GM12878 (cell line): ENCODE results near the gene KCNG1. TPM values are rescaled to one million over a fixed set of nuclear protein-coding genes. Genes with fewer than 3 reads are reported as not detected.
A peak's percentile ranks its signal among the peaks of the same experiment; 100 is the strongest.

Source experiments
- ATAC-seq: fragments of 200-7000 bp; cut with Tn5 transposase; 3 replicates; pipeline ENCODE4 v1.9.1; 2020; ENCODE audit warnings: mild to moderate bottlenecking, moderate library complexity
- BruUV-seq: library from RNA; stranded (reverse); fragments of 400-500 nt; replicated peaks from 2 replicates; lab custom pipeline; 2021; lab: Mats Ljungman, UMichigan
- CTCF ChIA-PET: fragments of 300-600 bp; sonication (Branson Sonifier 250); formaldehyde crosslinking; extraction: SDS; loops from one replicate; lab custom pipeline; 2021; ENCODE audit warnings: inconsistent platforms; lab: Yijun Ruan, JAX
- POLR2A ChIA-PET: fragments of 350-600 bp; formaldehyde crosslinking; extraction: SDS; loops from one replicate; lab custom pipeline; 2021; ENCODE audit warnings: inconsistent platforms; lab: Charles Lee
- RAD21 ChIA-PET: fragments of 300-600 bp; sonication (Branson Sonifier 250); formaldehyde crosslinking; loops from one replicate; lab custom pipeline; 2023; ENCODE audit warnings: antibody characterized with exemption; ENCODE audit not compliant: unreplicated experiment; lab: Charles Lee
- SMC1A ChIA-PET: fragments of 300-600 bp; sonication (Branson Sonifier 250); formaldehyde crosslinking; loops from one replicate; lab custom pipeline; 2023; ENCODE audit not compliant: unreplicated experiment, uncharacterized antibody; lab: Charles Lee
- DNase-seq: peaks from one replicate; pipeline ENCODE4 v3.0.0-alpha.2; 2011; ENCODE audit warnings: low read depth, low spot score
- FAIRE-seq: peaks from 3 replicates; lab custom pipeline; 2011; peaks lifted over from hg19 to GRCh38; lab: Jason Lieb, UNC
- H2AFZ ChIP-seq: 2 replicates; pipeline ENCODE4 v1.6.0; 2011; ENCODE audit warnings: low read depth, low read length, control low read depth; ENCODE audit not compliant: control insufficient read depth
- H3K27ac ChIP-seq: 2 replicates; pipeline ENCODE4 v1.5.1; 2011; ENCODE audit warnings: control low read depth; ENCODE audit not compliant: control insufficient read depth, insufficient read depth
- H3K27me3 ChIP-seq, 2 experiments: replicated peaks in 1 of 2; 2 replicates each; pipeline versions ENCODE4 v1.6.0 to v1.6.1; 2011; ENCODE audit warnings: low read length in 1 of 2; ENCODE audit not compliant: control insufficient read depth in 2 of 2, insufficient read depth in 2 of 2
- H3K36me3 ChIP-seq, 2 experiments: 2 replicates each; pipeline ENCODE4 v1.5.1; 2011; ENCODE audit warnings: low read length in 1 of 2; ENCODE audit not compliant: control insufficient read depth in 2 of 2, insufficient read depth in 2 of 2
- H3K4me1 ChIP-seq: 2 replicates; pipeline ENCODE4 v1.6.1; 2011; ENCODE audit warnings: mild to moderate bottlenecking, low read length, moderate library complexity, mixed read lengths; ENCODE audit not compliant: control insufficient read depth, insufficient read depth
- H3K4me2 ChIP-seq: 2 replicates; pipeline ENCODE4 v1.6.0; 2011; ENCODE audit warnings: control low read depth; ENCODE audit not compliant: control insufficient read depth, insufficient read depth
- H3K4me3 ChIP-seq: fragments of 200-600 bp; sonication (generic); 2 replicates; pipeline ENCODE4 v1.5.1; 2016
- H3K79me2 ChIP-seq: 2 replicates; pipeline ENCODE4 v1.6.0; 2011; ENCODE audit warnings: low read length; ENCODE audit not compliant: control insufficient read depth, insufficient read depth
- H3K9ac ChIP-seq: 2 replicates; pipeline ENCODE4 v1.8.0; 2011; ENCODE audit warnings: low read length, control low read depth, mixed read lengths; ENCODE audit not compliant: control insufficient read depth, insufficient read depth
- H3K9me3 ChIP-seq: replicated peaks from 3 replicates; pipeline ENCODE4 v1.5.1; 2011; ENCODE audit warnings: mild to moderate bottlenecking, low read length; ENCODE audit not compliant: control insufficient read depth, insufficient read depth
- H4K20me1 ChIP-seq: 2 replicates; pipeline ENCODE4 v1.6.0; 2011; ENCODE audit not compliant: control insufficient read depth, insufficient read depth
- ATF3 ChIP-seq: IDR thresholded peaks from 2 replicates; pipeline ENCODE4 v1.6.1; 2011; ENCODE audit warnings: low read depth, mild to moderate bottlenecking, low read length, moderate library complexity, borderline replicate concordance; ENCODE audit errors: extremely low read depth
- BCL3 ChIP-seq: IDR thresholded peaks from 2 replicates; pipeline ENCODE4 v1.6.1; 2011; ENCODE audit warnings: borderline replicate concordance, low read depth, mild to moderate bottlenecking, moderate library complexity, low read length; ENCODE audit not compliant: insufficient read depth, poor library complexity, severe bottlenecking
- CBFB ChIP-seq: IDR thresholded peaks from 2 replicates; pipeline ENCODE4 v1.6.1; 2016; ENCODE audit warnings: antibody characterized with exemption, low read depth
- CEBPZ ChIP-seq: fragments of 150-350 bp; IDR thresholded peaks from 2 replicates; pipeline ENCODE4 v1.6.1; 2016; ENCODE audit warnings: low read depth, low read length
- ESRRA ChIP-seq: IDR thresholded peaks from 2 replicates; pipeline ENCODE4 v1.6.1; 2012; ENCODE audit warnings: mild to moderate bottlenecking, low read length, improper control_type of control experiment
- NR2C1 ChIP-seq: fragments of 450-650 bp; IDR thresholded peaks from 2 replicates; pipeline ENCODE4 v1.6.1; 2017; ENCODE audit warnings: antibody characterized with exemption, mild to moderate bottlenecking, moderate library complexity
- SMAD1 ChIP-seq: fragments of 450-650 bp; IDR thresholded peaks from 2 replicates; pipeline ENCODE4 v1.6.1; 2018; ENCODE audit warnings: mild to moderate bottlenecking, low read depth; ENCODE audit not compliant: partially characterized antibody
- SMC3 ChIP-seq: IDR thresholded peaks from 2 replicates; pipeline ENCODE4 v1.6.1; 2011; ENCODE audit warnings: low read length, improper control_type of control experiment, borderline replicate concordance
- TCF12 ChIP-seq: IDR thresholded peaks from 2 replicates; pipeline ENCODE4 v1.6.1; 2011; ENCODE audit warnings: low read depth, mild to moderate bottlenecking, low read length
- ZZZ3 ChIP-seq: IDR thresholded peaks from 2 replicates; pipeline ENCODE4 v1.6.1; 2011; ENCODE audit warnings: low read depth; ENCODE audit not compliant: control insufficient read depth, insufficient read length
- WGBS: methylation state at CpG from one replicate; pipeline ENCODE4 v1.1.6; 2016; ENCODE audit warnings: low lambda C conversion rate; ENCODE audit not compliant: insufficient replicate concordance, insufficient coverage; ENCODE audit errors: missing lambda C conversion rate; 5-methylcytosine and 5-hydroxymethylcytosine counted together
- in situ Hi-C: fragments of 300-500 bp; cut with MboI; formaldehyde crosslinking; loops from 9 replicates; pipeline ENCODE4 v1.14.3; 2018; ENCODE audit warnings: mixed read lengths
- intact Hi-C: fragments of 100-400 bp; cut with micrococcal nuclease; formaldehyde crosslinking; loops from one replicate; pipeline ENCODE4 v1.14.2; 2022; ENCODE audit not compliant: unreplicated experiment
- polyA plus RNA-seq, 11 experiments: library from polyadenylated mRNA; depleted of rRNA in 4 of 11; unstranded in 6 of 11; stranded (reverse) in 5 of 11; fragments of >200 nt; fragmentation: Nextera tagmentation in 4 of 11; fragmentation: Illumina TruSeq in 1 of 11; extraction: Ambion mirVana in 4 of 11; extraction: Trizol in 1 of 11; gene quantifications; 1 replicate in 1 of 11; 2 replicates in 10 of 11; pipeline versions ENCODE4 v1.2.1 to v1.2.3, GENCODE V29; 2011 to 2016; ENCODE audit warnings: inconsistent platforms in 2 of 11, missing spikeins in 2 of 11, low read depth in 1 of 11
- total RNA-seq, 4 experiments: library from RNA; depleted of rRNA in 3 of 4; stranded (reverse); fragments of >200 nt in 3 of 4; fragmentation: Illumina TruSeq in 1 of 4; extraction: Trizol in 1 of 4; gene quantifications; 2 replicates each; pipeline versions ENCODE4 v1.2.1 to v1.2.3, GENCODE V29; 2013 to 2021
- TF ChIP-seq, protein P1 (sequence below): fragments of 450-650 bp; conservative IDR thresholded peaks from 2 replicates; pipeline ENCODE4 v1.6.1; 2017; ENCODE audit warnings: mild to moderate bottlenecking, moderate library complexity
- TF ChIP-seq, protein P2 (sequence below): IDR thresholded peaks from 2 replicates; pipeline ENCODE4 v1.6.1; 2012; ENCODE audit warnings: low read depth, low read length, improper control_type of control experiment

KCNG1 gene
- total and polyA plus RNA-seq, 10 of the 15 experiments (the other 5 are each of a cell fraction or from before 2014, with no cell fraction given): not detected

DNA sequence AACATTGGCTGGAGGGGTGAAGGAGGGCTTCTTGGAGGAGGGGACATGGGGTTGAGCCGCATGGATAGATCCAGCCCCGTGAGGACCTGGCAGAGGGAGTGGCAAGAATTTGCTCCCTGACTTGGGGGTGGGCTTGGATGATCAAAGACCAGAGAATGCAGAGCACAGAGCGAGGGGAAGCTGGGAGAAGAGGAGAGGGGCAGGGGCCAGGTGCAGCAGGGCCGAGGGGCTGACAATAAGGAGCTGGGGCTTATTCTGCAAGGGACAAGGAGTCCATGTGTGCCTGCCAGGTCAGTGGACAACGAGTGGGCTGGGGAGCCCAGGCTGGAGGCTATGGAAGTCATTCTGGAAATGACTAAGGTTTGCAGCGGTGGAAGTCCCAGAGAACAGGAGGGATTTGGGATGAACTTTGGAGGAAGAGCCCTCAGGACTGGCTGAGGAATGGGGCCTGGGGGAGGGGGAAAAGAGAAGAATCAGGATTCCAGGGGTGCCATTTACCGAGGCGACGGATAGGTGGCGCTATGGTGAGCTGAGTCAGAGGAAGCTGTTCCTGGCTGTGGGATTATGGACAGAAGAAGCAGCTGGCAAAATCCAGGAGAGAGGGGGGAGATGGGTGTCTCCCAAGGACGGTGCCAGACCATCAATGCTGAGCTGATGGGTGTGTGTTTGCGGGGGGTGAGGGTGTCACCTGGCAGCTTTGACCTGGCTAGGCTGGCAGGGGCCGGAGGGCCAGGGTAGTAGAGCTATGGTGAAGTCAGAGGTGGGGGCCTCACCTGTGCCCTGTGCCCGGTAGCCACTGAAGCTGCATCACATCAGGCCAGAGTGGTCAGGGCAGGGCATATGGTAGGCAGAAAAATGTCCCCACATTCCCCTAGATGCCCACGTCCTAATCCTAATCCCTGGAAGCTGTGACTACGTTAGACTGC, 7.8 kb downstream of the KCNG1 start:
- RAD21 ChIA-PET: no interaction called here
- POLR2A ChIA-PET: no interaction called here
- TF ChIP-seq ZZZ3: no peak
- TF ChIP-seq NR2C1: no peak
- TF ChIP-seq ATF3: no peak
- TF ChIP-seq SMAD1: no peak
- TF ChIP-seq CBFB: no peak
- no peak for TF ChIP-seq BCL3
- TF ChIP-seq CEBPZ: no peak
- TF ChIP-seq, protein P1, sequence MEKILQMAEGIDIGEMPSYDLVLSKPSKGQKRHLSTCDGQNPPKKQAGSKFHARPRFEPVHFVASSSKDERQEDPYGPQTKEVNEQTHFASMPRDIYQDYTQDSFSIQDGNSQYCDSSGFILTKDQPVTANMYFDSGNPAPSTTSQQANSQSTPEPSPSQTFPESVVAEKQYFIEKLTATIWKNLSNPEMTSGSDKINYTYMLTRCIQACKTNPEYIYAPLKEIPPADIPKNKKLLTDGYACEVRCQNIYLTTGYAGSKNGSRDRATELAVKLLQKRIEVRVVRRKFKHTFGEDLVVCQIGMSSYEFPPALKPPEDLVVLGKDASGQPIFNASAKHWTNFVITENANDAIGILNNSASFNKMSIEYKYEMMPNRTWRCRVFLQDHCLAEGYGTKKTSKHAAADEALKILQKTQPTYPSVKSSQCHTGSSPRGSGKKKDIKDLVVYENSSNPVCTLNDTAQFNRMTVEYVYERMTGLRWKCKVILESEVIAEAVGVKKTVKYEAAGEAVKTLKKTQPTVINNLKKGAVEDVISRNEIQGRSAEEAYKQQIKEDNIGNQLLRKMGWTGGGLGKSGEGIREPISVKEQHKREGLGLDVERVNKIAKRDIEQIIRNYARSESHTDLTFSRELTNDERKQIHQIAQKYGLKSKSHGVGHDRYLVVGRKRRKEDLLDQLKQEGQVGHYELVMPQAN: no peak
- no peak for TF ChIP-seq ESRRA
- TF ChIP-seq SMC3: peak; percentile 30; the same call in 1 of the 2 replicates
- TF ChIP-seq, protein P2, sequence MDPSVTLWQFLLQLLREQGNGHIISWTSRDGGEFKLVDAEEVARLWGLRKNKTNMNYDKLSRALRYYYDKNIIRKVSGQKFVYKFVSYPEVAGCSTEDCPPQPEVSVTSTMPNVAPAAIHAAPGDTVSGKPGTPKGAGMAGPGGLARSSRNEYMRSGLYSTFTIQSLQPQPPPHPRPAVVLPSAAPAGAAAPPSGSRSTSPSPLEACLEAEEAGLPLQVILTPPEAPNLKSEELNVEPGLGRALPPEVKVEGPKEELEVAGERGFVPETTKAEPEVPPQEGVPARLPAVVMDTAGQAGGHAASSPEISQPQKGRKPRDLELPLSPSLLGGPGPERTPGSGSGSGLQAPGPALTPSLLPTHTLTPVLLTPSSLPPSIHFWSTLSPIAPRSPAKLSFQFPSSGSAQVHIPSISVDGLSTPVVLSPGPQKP: no peak
- no peak for TF ChIP-seq TCF12

More for the DNA sequence above, 7.8 kb downstream of the KCNG1 start:
- no peak overlapping the region for H3K9ac ChIP-seq
- BruUV-seq: no TSS peak
- no peak overlapping the region for H3K27ac ChIP-seq
- H3K79me2 ChIP-seq: no peaks in the 10 kb centered on the region
- no peaks in the 10 kb centered on the region for H3K4me1 ChIP-seq
- H3K4me3 ChIP-seq: no peak overlapping the region
- H3K9me3 ChIP-seq: no peaks in the 10 kb centered on the region
- FAIRE-seq (no peak), ATAC-seq (no peak), DNase-seq (no peak)
- no peak overlapping the region for H2AFZ ChIP-seq
- in situ Hi-C loops (no loop called here), intact Hi-C loops (no loop called here)
- ChIA-PET SMC1A (no interaction called here), CTCF (interaction anchor here (0.7 to 2.2 kb wide), 14 partner anchors 9 to 599 kb away, joined by 3 to 12 read pairs (median 4); no protein-coding TSS in a partner anchor)
- 17% methylated on average over 16 of the region's 16 CpGs for WGBS
- H3K4me2 ChIP-seq: no peak overlapping the region
- peaks cover 2 to 7% of the 10 kb centered on the region in 2 experiments; a peak in 3 of 4 replicates for H3K27me3 ChIP-seq
- no peaks in the 10 kb centered on the region for H3K36me3 ChIP-seq
- no peaks in the 10 kb centered on the region for H4K20me1 ChIP-seq
